MCF 10A (cell line): ENCODE data around the gene GPATCH1. TPM values are rescaled to one million over a fixed set of nuclear protein-coding genes. Genes with fewer than 3 reads are reported as not detected.

Experiments
- BruUV-seq: library from RNA; stranded (reverse); fragments of 400-500 nt; replicated peaks from 2 replicates; lab custom pipeline; 2021; lab: Mats Ljungman, UMichigan
- CTCF ChIA-PET: fragments of 300-600 bp; sonication (Branson Sonifier 250); formaldehyde crosslinking; extraction: SDS; loops from one replicate; lab custom pipeline; 2021; ENCODE audit warnings: antibody characterized with exemption, inconsistent platforms; lab: Yijun Ruan, JAX
- POLR2A ChIA-PET: fragments of 300-600, 350-650 bp; sonication (Branson Sonifier 250); formaldehyde crosslinking; extraction: SDS; loops from one replicate; lab custom pipeline; 2020; ENCODE audit warnings: antibody characterized with exemption, inconsistent platforms; lab: Yijun Ruan, JAX
- DNase-seq: peaks from one replicate; pipeline ENCODE4 v3.0.0-alpha.2; 2018; ENCODE audit not compliant: unreplicated experiment
- H3K27ac Mint-ChIP-seq: one replicate; pipeline ENCODE4 v1.8.0; 2022; ENCODE audit warnings: mild to moderate bottlenecking, low read depth, mixed read lengths; ENCODE audit not compliant: unreplicated experiment
- H3K27me3 Mint-ChIP-seq: one replicate; pipeline ENCODE4 v1.8.0; 2022; ENCODE audit warnings: mixed read lengths; ENCODE audit not compliant: insufficient read depth, unreplicated experiment
- H3K36me3 Mint-ChIP-seq: one replicate; pipeline ENCODE4 v1.8.0; 2022; ENCODE audit warnings: mild to moderate bottlenecking, moderate library complexity, mixed read lengths; ENCODE audit not compliant: insufficient read depth, unreplicated experiment
- H3K4me1 Mint-ChIP-seq: one replicate; pipeline ENCODE4 v1.8.0; 2022; ENCODE audit warnings: mixed read lengths; ENCODE audit not compliant: insufficient read depth, unreplicated experiment
- H3K4me3 Mint-ChIP-seq: one replicate; pipeline ENCODE4 v1.8.0; 2022; ENCODE audit warnings: mild to moderate bottlenecking, moderate library complexity, mixed read lengths; ENCODE audit not compliant: unreplicated experiment
- H3K9me3 Mint-ChIP-seq: one replicate; pipeline ENCODE4 v1.8.0; 2022; ENCODE audit warnings: mixed read lengths; ENCODE audit not compliant: unreplicated experiment
- CTCF ChIP-seq: fragments of 200-600 bp; IDR thresholded peaks from one replicate; pipeline ENCODE4 v1.8.0; 2022; ENCODE audit warnings: antibody characterized with exemption, mild to moderate bottlenecking; ENCODE audit not compliant: unreplicated experiment
- intact Hi-C: fragments of 100-400 bp; cut with micrococcal nuclease; formaldehyde crosslinking; loops from 2 replicates; pipeline ENCODE4 v1.14.1; 2022
- total RNA-seq: library from RNA; stranded (reverse); gene quantifications from 2 replicates; pipeline ENCODE4 v1.2.3, GENCODE V29; 2022

The GPATCH1 gene
- total RNA-seq, 1 experiment from 2014 or later = 5.1 TPM

GRCh38 chr19:33133438-33134031 lies 52.6 kb downstream of the GPATCH1 start:
- H3K36me3 Mint-ChIP-seq = peaks cover 34% of the 10 kb centered on the region
- DNase-seq = no peak
- no peaks in the 10 kb centered on the region for H3K9me3 Mint-ChIP-seq
- no peak overlapping the region for H3K27ac Mint-ChIP-seq
- BruUV-seq = no TSS peak
- ChIA-PET POLR2A (no interaction called here), CTCF (interaction anchor here (0.6 to 2.1 kb wide), 6 partner anchors 10 to 417 kb away, joined by 3 to 5 read pairs (median 4); no protein-coding TSS in a partner anchor)
- intact Hi-C loops = no loop called here
- no peaks in the 10 kb centered on the region for H3K27me3 Mint-ChIP-seq
- no peaks in the 10 kb centered on the region for H3K4me1 Mint-ChIP-seq
- no peak for TF ChIP-seq CTCF
- no peak overlapping the region for H3K4me3 Mint-ChIP-seq

DNA sequence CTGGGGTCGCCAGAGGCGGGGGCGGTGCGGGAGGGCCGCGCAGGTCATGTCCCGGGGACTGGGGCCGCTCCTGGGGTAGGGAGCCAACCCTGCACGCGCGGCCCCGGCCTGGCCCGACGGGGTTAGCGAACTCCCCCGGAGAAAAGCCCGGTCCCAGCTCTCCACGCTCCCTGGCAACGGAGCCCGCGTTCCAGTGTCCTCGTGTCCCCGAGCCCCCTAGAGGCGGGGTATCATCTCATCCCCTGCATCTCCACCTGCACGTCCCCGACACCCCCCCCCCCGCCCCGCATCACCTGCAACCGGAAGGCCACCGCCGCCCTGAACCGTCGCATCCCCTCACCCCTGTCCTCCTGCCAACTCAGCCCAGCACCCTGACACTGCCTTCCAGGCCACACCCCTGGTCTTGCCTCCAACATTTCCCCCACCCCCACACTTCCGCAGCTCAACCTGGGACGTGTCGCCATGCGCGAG lies 53.6 kb downstream of the GPATCH1 start:
- DNase-seq = no peak
- Mint-ChIP-seq H3K36me3 (peaks cover 23% of the 10 kb centered on the region), H3K9me3 (no peaks in the 10 kb centered on the region), H3K27me3 (no peaks in the 10 kb centered on the region), H3K27ac (no peak overlapping the region), H3K4me1 (no peaks in the 10 kb centered on the region), H3K4me3 (no peak overlapping the region)
- ChIA-PET POLR2A (no interaction called here), CTCF (interaction anchor here (0.6 to 1.4 kb wide), 3 partner anchors 8 to 16 kb away, joined by 4 to 7 read pairs (median 4); no protein-coding TSS in a partner anchor)
- BruUV-seq = no TSS peak
- no peak for TF ChIP-seq CTCF
- intact Hi-C loops = no loop called here

DNA sequence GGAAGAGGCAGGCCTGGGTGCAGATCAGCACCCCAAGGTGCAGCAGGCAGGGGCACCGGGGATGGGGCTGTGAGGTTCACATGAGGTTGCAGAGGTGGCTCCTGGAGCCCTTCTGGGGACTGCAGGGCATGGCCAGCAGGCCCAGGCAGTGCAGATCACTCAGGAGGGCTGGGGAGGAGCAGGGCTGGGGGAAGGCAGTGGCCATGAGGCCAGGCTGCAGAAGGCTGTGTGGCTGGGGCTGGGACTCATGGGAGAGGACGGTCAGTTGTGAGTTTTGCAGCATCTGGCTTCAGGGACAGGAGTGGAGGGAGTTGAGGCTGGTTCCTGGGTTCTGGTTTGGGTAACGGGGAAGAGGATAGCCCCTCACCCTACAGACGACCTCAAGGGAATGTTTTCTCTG lies 58.2 kb downstream of the GPATCH1 start:
- no peak for TF ChIP-seq CTCF
- BruUV-seq = no TSS peak
- H3K4me1 Mint-ChIP-seq = peaks cover 6% of the 10 kb centered on the region
- no peak overlapping the region for H3K27ac Mint-ChIP-seq
- DNase-seq = no peak
- H3K4me3 Mint-ChIP-seq = no peak overlapping the region
- ChIA-PET POLR2A (no interaction called here), CTCF (interaction anchor here (1.1 kb wide), 1 partner anchor 634 kb away, joined by 3 read pairs; no protein-coding TSS in a partner anchor)
- intact Hi-C loops = no loop called here
- peaks cover 12% of the 10 kb centered on the region for H3K27me3 Mint-ChIP-seq
- no peaks in the 10 kb centered on the region for H3K9me3 Mint-ChIP-seq
- H3K36me3 Mint-ChIP-seq = no peaks in the 10 kb centered on the region

DNA sequence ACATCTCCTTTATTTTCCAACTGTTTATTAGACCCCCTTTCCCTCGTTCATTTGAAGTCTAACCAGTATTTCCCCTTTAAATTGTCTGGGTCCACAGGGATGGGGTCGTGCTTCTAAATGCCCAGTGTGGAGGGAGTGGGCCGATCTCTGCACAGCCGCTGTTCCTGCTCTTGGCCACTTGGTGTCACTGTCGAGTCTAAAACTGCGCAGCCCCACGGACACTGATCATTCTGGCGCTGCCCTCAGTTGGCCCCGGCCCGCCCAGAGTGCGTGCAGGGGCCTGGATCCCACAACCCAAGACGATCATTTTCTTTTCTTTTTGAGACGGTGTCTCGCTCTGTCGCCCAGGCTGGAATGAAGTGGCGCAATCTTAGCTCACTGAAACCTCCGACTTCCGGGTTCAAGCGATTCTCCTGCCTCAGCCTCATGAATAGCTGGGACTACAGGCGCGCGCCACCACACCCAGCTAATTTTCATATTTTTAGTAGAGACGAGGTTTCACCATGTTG lies 63.0 kb downstream of the GPATCH1 start:
- BruUV-seq = no TSS peak
- Mint-ChIP-seq H3K27me3 (peaks cover 12% of the 10 kb centered on the region), H3K9me3 (no peaks in the 10 kb centered on the region), H3K4me1 (peaks cover 6% of the 10 kb centered on the region), H3K36me3 (peaks cover 6% of the 10 kb centered on the region), H3K27ac (no peak overlapping the region), H3K4me3 (no peak overlapping the region)
- POLR2A ChIA-PET = interaction anchor here (2.0 kb wide), 1 partner anchor 33 kb away, joined by 7 read pairs; no protein-coding TSS in a partner anchor
- CTCF ChIA-PET = interaction anchor here (0.6 to 1.9 kb wide), 36 partner anchors 12 to 1063 kb away, joined by 3 to 20 read pairs (median 4); partner anchors contain the start of gene SLC7A10
- DNase-seq = peak; percentile 64
- peak; percentile 91 for TF ChIP-seq CTCF
- intact Hi-C loops = loop anchor here (1.0 to 5.0 kb wide), 3 partner anchors 33 to 263 kb away; no protein-coding TSS in a partner anchor
